K562 (cell line): ENCODE results near the gene LRFN3. TPM values are rescaled to one million over a fixed set of nuclear protein-coding genes. Genes with fewer than 3 reads are reported as not detected.

Experiments
- ATAC-seq: fragments of 200-7000 bp; cut with Tn5 transposase; 3 replicates; pipeline ENCODE4 v1.9.1; 2020; ENCODE audit warnings: moderate library complexity
- BruUV-seq: library from RNA; stranded (reverse); fragments of 400-500 nt; replicated peaks from 2 replicates; lab custom pipeline; 2021; lab: Mats Ljungman, UMichigan
- CTCF ChIA-PET: fragments of 300-600 bp; formaldehyde crosslinking; extraction: SDS; loops from one replicate; lab custom pipeline; 2021; ENCODE audit warnings: low intra/inter-chr PET ratio; lab: Yijun Ruan, JAX
- POLR2A ChIA-PET: fragments of 300-600, 350-650 bp; sonication (Branson Sonifier 250); formaldehyde crosslinking; extraction: SDS; loops from one replicate; lab custom pipeline; 2021; ENCODE audit warnings: antibody characterized with exemption, inconsistent platforms; lab: Yijun Ruan, JAX
- DNase-seq, 4 experiments: peaks; one replicate each; pipeline versions ENCODE4 v3.0.0 to v3.0.0-alpha.2; 2011 to 2018; ENCODE audit warnings: low spot score in 3 of 4, mixed read lengths in 3 of 4; ENCODE audit errors: extremely low read depth in 1 of 4
- FAIRE-seq: peaks from 2 replicates; lab custom pipeline; 2011; peaks lifted over from hg19 to GRCh38; lab: Jason Lieb, UNC
- H2AFZ ChIP-seq: 2 replicates; pipeline ENCODE4 v1.6.0; 2011; ENCODE audit warnings: low read depth, low read length, control low read depth, inconsistent platforms
- H3K27ac ChIP-seq: fragments of 200-600 bp; 3 replicates; pipeline ENCODE4 v1.8.0; 2011; ENCODE audit warnings: low read depth, mild to moderate bottlenecking, control low read depth, inconsistent platforms, low read length, moderate library complexity, mixed read lengths; ENCODE audit errors: extremely low read depth
- H3K27me3 ChIP-seq, 2 experiments: fragments of 300-600 bp in 1 of 2; 2 replicates in 1 of 2; 3 replicates in 1 of 2; pipeline versions ENCODE4 v1.6.0 to v1.8.0; 2011; ENCODE audit warnings: inconsistent platforms in 2 of 2, low read length in 2 of 2, mild to moderate bottlenecking in 1 of 2, mixed read lengths in 1 of 2, moderate library complexity in 1 of 2; ENCODE audit not compliant: control insufficient read depth in 2 of 2, insufficient read depth in 2 of 2
- H3K36me3 ChIP-seq: fragments of 300-600 bp; 3 replicates; pipeline ENCODE4 v1.8.0; 2011; ENCODE audit warnings: mild to moderate bottlenecking, low read length, inconsistent platforms; ENCODE audit not compliant: control insufficient read depth, insufficient read depth
- H3K4me1 ChIP-seq, 2 experiments: fragments of 200-600 bp in 1 of 2; replicated peaks in 1 of 2; 2 replicates in 1 of 2; 3 replicates in 1 of 2; pipeline versions ENCODE4 v1.5.1 to v1.8.0; 2011; ENCODE audit warnings: inconsistent platforms in 2 of 2, low read length in 2 of 2, mild to moderate bottlenecking in 1 of 2, mixed read lengths in 1 of 2, moderate library complexity in 1 of 2; ENCODE audit not compliant: control insufficient read depth in 2 of 2, insufficient read depth in 2 of 2
- H3K4me2 ChIP-seq: 2 replicates; pipeline ENCODE4 v1.6.1; 2011; ENCODE audit warnings: low read length, control low read depth, inconsistent platforms, mixed read lengths; ENCODE audit not compliant: insufficient read depth
- H3K4me3 ChIP-seq: fragments of 200-600 bp; sonication (generic), shearing (Covaris generic); 2 replicates; pipeline ENCODE4 v1.5.1; 2016; ENCODE audit warnings: control low read depth, inconsistent platforms
- H3K79me2 ChIP-seq: fragments of 200-600 bp; 3 replicates; pipeline ENCODE4 v1.8.0; 2011; ENCODE audit warnings: low read length, inconsistent platforms; ENCODE audit not compliant: control insufficient read depth, insufficient read depth
- H3K9ac ChIP-seq, 2 experiments: 2 replicates each; pipeline versions ENCODE4 v1.6.0 to v1.6.1; 2011; ENCODE audit warnings: low read depth in 2 of 2, low read length in 2 of 2, control low read depth in 1 of 2, inconsistent platforms in 1 of 2, mild to moderate bottlenecking in 1 of 2, mixed read lengths in 1 of 2; ENCODE audit not compliant: insufficient read depth in 1 of 2
- H3K9me1 ChIP-seq: one replicate; pipeline ENCODE4 v1.6.0; 2011; ENCODE audit warnings: inconsistent platforms, mild to moderate bottlenecking, low read length, moderate library complexity; ENCODE audit not compliant: control insufficient read depth, insufficient read depth
- H3K9me3 ChIP-seq: replicated peaks from 2 replicates; pipeline ENCODE4 v1.5.1; 2011; ENCODE audit warnings: low read depth, low read length, inconsistent platforms; ENCODE audit not compliant: control insufficient read depth, insufficient read depth
- H4K20me1 ChIP-seq: replicated peaks from 2 replicates; pipeline ENCODE4 v1.6.1; 2011; ENCODE audit warnings: low read length, inconsistent platforms, mixed read lengths; ENCODE audit not compliant: control insufficient read depth, insufficient read depth
- HMG20B ChIP-seq: fragments of 250-450 bp; sonication (Bioruptor Pico); IDR thresholded peaks from 2 replicates; pipeline ENCODE4 v1.5.0; 2021; ENCODE audit warnings: mild to moderate bottlenecking
- SETDB1 ChIP-seq: IDR thresholded peaks from one replicate; pipeline ENCODE4 v1.6.1; 2012; ENCODE audit warnings: low read length, control low read depth, inconsistent platforms
- TBL1XR1 ChIP-seq, 2 experiments: IDR thresholded peaks; 2 replicates each; pipeline ENCODE4 v1.6.1; 2012; ENCODE audit warnings: improper control_type of control experiment in 2 of 2, low read length in 2 of 2, mild to moderate bottlenecking in 1 of 2
- ZNF668 ChIP-seq: fragments of 250-450 bp; sonication (Bioruptor Pico); IDR thresholded peaks from 2 replicates; pipeline ENCODE4 v1.8.0; 2022; ENCODE audit warnings: mild to moderate bottlenecking, inconsistent platforms
- WGBS: fragments of 100-300 bp; shearing (Covaris generic); methylation state at CpG from one replicate; pipeline ENCODE4 v1.1.6; 2016; ENCODE audit warnings: low coverage, mixed read lengths; ENCODE audit not compliant: insufficient coverage; ENCODE audit errors: missing lambda C conversion rate; 5-methylcytosine and 5-hydroxymethylcytosine counted together
- in situ Hi-C: fragments of 300-500 bp; cut with MboI; formaldehyde crosslinking; loops from 4 replicates; pipeline ENCODE4 v1.15.0; 2018; ENCODE audit warnings: inconsistent platforms, mixed read lengths
- intact Hi-C: fragments of 100-400 bp; cut with micrococcal nuclease; formaldehyde crosslinking; loops from 2 replicates; pipeline ENCODE4 v1.14.2; 2022
- polyA plus RNA-seq, 8 experiments: library from polyadenylated mRNA; depleted of rRNA in 4 of 8; stranded (reverse) in 5 of 8; unstranded in 3 of 8; fragments of >200 nt; fragmentation: Nextera tagmentation in 2 of 8; fragmentation: Illumina TruSeq in 1 of 8; extraction: Ambion mirVana in 2 of 8; extraction: Trizol in 1 of 8; gene quantifications; 2 replicates each; pipeline versions ENCODE4 v1.2.1 to v1.2.3, GENCODE V29; 2011 to 2014; ENCODE audit warnings: inconsistent platforms in 1 of 8, missing spikeins in 1 of 8
- total RNA-seq, 7 experiments: library from RNA; depleted of rRNA in 6 of 7; stranded (reverse); fragments of >200 nt in 6 of 7; fragmentation: Illumina TruSeq in 2 of 7; extraction: Trizol in 2 of 7; gene quantifications; 2 replicates each; pipeline versions ENCODE4 v1.2.1 to v1.2.3, GENCODE V29; 2011 to 2021; ENCODE audit warnings: low replicate concordance in 1 of 7
- TF ChIP-seq, protein P1 (sequence below): fragments of 250-450 bp; sonication (Bioruptor Pico); IDR thresholded peaks from 2 replicates; pipeline ENCODE4 v1.8.0; 2022; ENCODE audit warnings: moderate library complexity, mild to moderate bottlenecking, inconsistent platforms

LRFN3 gene
- total and polyA plus RNA-seq, 9 of the 15 experiments (the other 6 are each of a cell fraction or from before 2014, with no cell fraction given) = 0.03 to 0.12 (median 0.11) TPM; not detected in 6

- TF ChIP-seq, protein P1, sequence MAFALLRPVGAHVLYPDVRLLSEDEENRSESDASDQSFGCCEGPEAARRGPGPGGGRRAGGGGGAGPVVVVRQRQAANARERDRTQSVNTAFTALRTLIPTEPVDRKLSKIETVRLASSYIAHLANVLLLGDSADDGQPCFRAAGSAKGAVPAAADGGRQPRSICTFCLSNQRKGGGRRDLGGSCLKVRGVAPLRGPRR = no peak
- TF ChIP-seq ZNF668 (CRISPR knock-in tag) = no peak
- no peak for TF ChIP-seq HMG20B
- no peak for TF ChIP-seq TBL1XR1 (IDR thresholded peaks at IDR 0.05; ENCODE audit: low read length in 2 of 2)
- no peak for TF ChIP-seq SETDB1
- ATAC-seq (no peak), DNase-seq (no peak), FAIRE-seq (no peak)
- Histone ChIP-seq H4K20me1 (0 out of 2 replicates have a peak, but pooled peaks cover 3% of the 10 kb centered on the region), H3K4me3 (no peak overlapping the region), H3K9me3 (no peaks in the 10 kb centered on the region), H2AFZ (no peak overlapping the region), H3K4me1 (peaks cover 0 to 8% of the 10 kb centered on the region in 2 experiments; a peak in 1 of 5 replicates), H3K9me1 (no peaks in the 10 kb centered on the region), H3K27ac (no peak overlapping the region), H3K79me2 (no peaks in the 10 kb centered on the region), H3K36me3 (no peaks in the 10 kb centered on the region), H3K4me2 (no peak overlapping the region), H3K27me3 (peaks cover 13 to 51% of the 10 kb centered on the region in 2 experiments; a peak in 4 of 5 replicates), H3K9ac (no peak overlapping the region)
- WGBS = 0% methylated on average over 5 of the region's 5 CpGs
- CTCF ChIA-PET = no interaction called here
- intact Hi-C loops = no loop called here
- BruUV-seq = no TSS peak
- POLR2A ChIA-PET = interaction anchor here (0.7 to 1.3 kb wide), 2 partner anchors 9 to 650 kb away, joined by 3 read pairs; no protein-coding TSS in a partner anchor
- in situ Hi-C loops = no loop called here
Observed at GRCh38 chr19:35978271-35978670, 42.1 kb downstream of the LRFN3 start.
